GM12874 (cell line): ENCODE measurements around the gene TP53TG5.

ENCODE experiments used
- TF ChIP-seq, protein P1 (sequence below): IDR thresholded peaks from 2 replicates; pipeline ENCODE4 v1.5.1; 2011; ENCODE audit warnings: low read depth, mild to moderate bottlenecking, control low read depth, low read length, moderate library complexity; ENCODE audit not compliant: insufficient read depth

The TP53TG5 gene

DNA sequence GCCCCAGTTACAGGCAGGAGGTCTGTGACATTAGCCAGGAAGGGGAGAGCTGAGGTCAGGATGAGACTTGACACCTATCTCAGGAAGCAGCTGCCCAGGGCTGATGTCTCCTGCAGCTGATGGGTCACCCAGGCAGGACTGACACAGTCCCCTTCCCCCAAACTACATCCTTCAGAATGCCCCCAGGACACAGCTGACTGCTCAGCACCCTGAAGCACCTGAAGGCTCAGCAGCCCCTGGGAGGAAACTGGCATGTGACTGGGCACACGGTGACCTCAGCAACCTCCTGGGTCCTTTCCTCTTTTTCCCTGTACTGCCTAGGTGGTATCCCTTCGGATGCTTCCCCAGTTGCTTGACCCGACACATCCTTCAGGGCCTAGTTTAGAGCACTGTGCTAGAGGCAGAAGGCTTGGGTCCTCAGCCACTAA, 31.8 kb downstream of the TP53TG5 start:
- TF ChIP-seq, protein P1, sequence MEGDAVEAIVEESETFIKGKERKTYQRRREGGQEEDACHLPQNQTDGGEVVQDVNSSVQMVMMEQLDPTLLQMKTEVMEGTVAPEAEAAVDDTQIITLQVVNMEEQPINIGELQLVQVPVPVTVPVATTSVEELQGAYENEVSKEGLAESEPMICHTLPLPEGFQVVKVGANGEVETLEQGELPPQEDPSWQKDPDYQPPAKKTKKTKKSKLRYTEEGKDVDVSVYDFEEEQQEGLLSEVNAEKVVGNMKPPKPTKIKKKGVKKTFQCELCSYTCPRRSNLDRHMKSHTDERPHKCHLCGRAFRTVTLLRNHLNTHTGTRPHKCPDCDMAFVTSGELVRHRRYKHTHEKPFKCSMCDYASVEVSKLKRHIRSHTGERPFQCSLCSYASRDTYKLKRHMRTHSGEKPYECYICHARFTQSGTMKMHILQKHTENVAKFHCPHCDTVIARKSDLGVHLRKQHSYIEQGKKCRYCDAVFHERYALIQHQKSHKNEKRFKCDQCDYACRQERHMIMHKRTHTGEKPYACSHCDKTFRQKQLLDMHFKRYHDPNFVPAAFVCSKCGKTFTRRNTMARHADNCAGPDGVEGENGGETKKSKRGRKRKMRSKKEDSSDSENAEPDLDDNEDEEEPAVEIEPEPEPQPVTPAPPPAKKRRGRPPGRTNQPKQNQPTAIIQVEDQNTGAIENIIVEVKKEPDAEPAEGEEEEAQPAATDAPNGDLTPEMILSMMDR, result no peak

DNA sequence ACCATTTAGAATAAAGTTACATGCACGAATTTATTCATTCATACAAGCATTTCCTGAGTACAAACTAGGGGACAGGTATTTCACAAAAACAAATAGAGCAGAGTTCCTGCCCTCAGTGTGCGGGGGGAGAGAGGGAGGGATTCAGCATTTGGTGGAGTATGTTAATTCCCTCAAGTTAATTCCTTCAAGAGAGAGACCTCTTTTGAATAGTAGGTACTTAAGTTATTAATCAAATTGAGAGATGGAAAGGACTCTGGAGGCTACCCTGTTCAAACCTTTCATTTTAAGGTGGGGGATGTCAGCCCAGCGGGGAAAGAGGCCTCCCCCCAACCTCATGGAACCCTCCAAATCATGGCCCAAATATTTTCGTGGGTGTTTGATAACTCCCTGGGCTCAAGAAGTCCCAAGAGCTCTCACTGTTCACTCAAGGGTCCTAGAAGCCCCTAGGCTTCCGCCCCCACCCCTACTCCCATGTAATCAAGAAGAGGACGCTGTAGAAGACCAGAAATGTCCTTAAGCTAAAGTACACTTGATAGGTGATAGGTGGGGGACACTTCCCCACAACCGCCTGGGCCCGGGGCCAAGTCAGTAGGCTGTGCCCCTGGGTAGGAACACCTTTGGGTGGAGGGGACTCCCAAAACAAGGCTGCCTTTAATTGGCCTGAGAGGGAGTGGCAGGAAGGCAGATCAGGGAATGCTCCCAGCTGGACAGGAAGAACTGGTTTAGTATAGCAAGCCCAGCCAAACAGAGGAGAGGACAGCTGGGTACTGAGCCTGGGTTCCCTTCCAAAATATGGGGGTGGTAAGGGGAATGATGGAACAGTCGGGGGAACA, 32.8 kb downstream of the TP53TG5 start:
- TF ChIP-seq, protein P1, result no peak

DNA sequence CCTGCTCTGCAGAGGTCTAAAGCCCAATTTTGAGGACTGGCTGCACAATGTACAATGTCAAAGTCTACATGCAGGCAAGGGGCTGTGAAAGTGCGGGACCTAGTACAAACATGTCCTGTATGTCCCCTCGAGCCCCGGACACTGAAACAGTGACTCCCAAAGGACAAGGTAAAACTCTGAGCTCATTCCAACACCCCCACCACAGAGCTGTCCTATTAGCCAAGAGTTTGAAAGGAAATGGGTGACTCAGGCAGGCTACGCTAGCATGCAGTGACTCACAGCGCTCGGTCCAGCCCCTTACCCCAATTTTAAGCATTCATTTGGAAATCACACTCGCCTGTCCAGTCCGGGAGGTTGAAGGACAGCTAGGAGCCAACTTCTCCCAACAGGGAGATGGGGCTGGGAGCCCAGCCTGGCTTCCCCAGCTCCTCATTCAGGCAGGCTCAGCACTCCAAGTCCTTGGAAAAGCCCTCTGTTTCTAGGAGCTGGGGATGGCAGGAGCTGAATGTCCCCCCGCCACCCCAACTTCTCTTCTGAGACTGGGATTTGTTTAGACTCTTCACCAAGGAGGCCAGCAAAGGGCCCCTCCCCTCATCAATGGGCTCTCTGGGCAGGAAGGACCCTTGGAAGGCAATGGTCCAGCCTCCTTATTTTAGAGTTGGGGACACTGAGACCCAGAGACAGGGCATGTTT, 33.8 kb downstream of the TP53TG5 start:
- TF ChIP-seq, protein P1, result no peak

DNA sequence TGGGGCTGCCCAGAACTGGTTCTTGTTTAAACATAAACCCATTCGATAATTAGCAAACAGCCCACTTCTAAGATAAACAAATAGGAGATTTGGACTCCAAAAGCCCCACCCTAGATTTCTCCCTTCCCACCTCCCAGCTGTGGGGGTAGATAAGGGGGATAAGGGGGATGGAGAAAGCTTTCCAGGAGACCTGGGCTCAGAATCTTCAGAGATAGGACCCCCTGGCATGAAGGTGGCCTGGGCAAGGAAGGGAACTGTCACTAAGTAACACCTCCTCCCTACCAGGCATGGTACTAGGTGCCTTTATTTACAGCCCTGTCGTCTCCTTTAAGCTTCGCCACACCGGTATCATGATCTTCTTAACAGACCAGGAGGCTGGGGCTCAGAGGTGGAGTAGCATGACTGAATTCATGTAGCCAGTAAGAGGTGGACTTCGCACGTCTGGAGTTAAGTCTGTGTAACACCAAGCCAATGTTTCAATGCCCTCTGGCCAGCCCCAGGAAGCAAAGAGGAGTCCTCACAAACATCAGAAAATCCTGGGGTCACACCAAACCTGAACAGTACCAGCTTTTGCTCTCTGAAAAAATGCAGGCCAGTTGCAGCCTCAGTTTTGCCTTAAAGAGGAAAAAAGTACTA, 34.5 kb downstream of the TP53TG5 start:
- TF ChIP-seq, protein P1, result no peak

DNA sequence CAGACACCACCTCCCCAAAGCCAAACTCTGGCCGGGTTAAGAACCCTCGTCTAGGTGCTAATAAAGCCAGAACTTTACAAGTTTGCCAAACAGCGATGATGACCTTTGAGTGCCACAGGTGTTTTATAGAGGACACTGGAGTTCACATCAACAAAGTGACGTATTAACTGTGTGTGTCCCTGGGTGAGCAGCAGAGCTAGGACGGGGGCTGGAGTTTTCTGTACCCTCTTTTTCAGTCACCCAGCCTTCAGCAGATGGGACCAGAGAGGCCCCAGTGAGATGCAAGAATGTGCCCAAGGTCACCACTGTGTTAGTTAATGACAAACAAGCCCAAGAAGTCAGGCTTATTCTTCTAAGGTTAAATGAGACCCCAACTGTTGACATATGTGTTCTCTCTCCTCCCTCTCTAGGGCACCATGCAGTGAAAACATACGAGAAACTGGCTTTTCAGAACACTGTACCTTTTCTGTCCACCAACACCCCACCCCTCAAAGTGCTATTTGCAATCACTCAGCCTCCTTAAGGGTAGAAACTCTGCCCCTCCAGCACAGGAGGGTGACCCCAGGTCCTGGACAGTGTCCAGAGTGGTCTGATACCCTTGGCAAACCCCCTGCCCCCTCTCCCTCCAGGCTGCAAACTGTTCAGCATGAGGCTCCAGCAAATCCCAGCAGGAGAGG, 35.1 kb downstream of the TP53TG5 start:
- TF ChIP-seq, protein P1, result no peak

DNA sequence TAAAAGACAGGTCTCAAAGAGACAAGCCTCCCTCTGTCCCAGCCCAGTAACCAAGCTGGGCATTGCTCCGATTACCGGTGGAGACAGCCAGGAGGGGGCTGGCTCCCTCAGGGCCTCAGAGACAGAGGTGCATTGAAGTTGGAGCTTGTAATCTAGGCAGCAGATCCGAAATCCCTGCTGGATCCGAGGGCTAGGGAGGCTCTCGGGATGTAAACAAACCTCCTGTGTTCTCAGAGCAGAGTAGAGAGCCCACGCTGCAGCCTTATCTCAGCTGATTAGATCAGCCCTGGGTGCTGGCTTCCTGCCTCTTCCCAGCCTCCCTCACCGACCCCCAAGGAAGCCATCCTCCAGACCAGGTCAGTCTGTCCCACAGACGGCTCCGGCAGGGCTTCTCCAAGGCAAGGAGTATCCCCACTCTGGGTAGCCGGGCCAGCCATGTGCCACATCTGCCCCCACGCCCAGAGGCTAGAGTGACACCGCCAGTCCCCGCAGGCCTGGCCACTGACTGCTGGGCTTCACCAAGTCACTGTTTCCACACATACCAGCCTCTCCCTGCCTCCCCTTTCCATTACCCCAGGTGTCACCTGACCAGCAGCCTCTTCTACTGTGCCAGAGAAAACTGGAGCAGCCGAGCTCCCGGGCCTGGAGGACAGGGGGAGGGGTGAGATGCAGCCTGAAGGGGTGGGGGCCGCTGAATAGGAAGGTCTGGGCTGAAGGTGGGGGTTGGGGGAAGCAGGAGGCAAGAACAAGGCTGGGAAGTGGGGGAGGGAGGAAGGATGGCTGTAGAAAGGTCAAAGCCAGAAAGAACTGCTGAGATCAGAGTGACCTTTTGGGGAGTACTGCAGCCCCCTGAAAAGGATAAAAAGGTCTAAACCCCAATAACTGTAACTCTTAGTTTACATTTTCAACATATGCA, 35.9 kb downstream of the TP53TG5 start:
- TF ChIP-seq, protein P1, result no peak
